SU-DHL-6 (cell line): ENCODE results near the gene SLC13A4.

Experiments
- H2AFZ ChIP-seq: fragments of 200-600 bp; sonication (generic); 2 replicates; pipeline ENCODE4 v1.6.1; 2014; ENCODE audit warnings: low read depth, mild to moderate bottlenecking, moderate library complexity, mixed read lengths, antibody characterized with exemption, low read length; ENCODE audit not compliant: severe bottlenecking
- H3F3A ChIP-seq: fragments of 200-600 bp; shearing (Covaris generic); 2 replicates; pipeline ENCODE4 v1.6.0; 2016; ENCODE audit warnings: antibody characterized with exemption, mild to moderate bottlenecking; ENCODE audit not compliant: insufficient read depth
- H3K27ac ChIP-seq: fragments of 200-600 bp; sonication (generic); 2 replicates; pipeline ENCODE4 v1.5.1; 2016; ENCODE audit warnings: low read depth, mild to moderate bottlenecking, low read length, moderate library complexity, mixed read lengths
- H3K27me3 ChIP-seq: fragments of 200-600 bp; sonication (generic), shearing (Covaris generic); 2 replicates; pipeline ENCODE4 v1.6.0; 2014; ENCODE audit warnings: mild to moderate bottlenecking, low read length
- H3K36me3 ChIP-seq: fragments of 200-600 bp; sonication (generic); 2 replicates; pipeline ENCODE4 v1.6.1; 2014; ENCODE audit warnings: mild to moderate bottlenecking, low read length, mixed read lengths
- H3K4me2 ChIP-seq: fragments of 300-600, 200-600 bp; shearing (Covaris generic), sonication (generic); 2 replicates; pipeline ENCODE4 v1.6.0; 2014; ENCODE audit warnings: low read length, low read depth, mild to moderate bottlenecking; ENCODE audit not compliant: poor library complexity, severe bottlenecking
- H3K4me3 ChIP-seq: fragments of 200-600 bp; sonication (generic); 2 replicates; pipeline ENCODE4 v1.5.1; 2014; ENCODE audit warnings: antibody characterized with exemption, low read length, mild to moderate bottlenecking, mixed read lengths; ENCODE audit not compliant: insufficient read depth, poor library complexity, severe bottlenecking
- H3K79me2 ChIP-seq: fragments of 200-600 bp; sonication (generic); 2 replicates; pipeline ENCODE4 v1.6.1; 2014; ENCODE audit warnings: mild to moderate bottlenecking, low read length, moderate library complexity; ENCODE audit not compliant: insufficient read depth
- H3K9ac ChIP-seq: fragments of 200-600 bp; sonication (generic); 2 replicates; pipeline ENCODE4 v1.7.0; 2014; ENCODE audit warnings: mild to moderate bottlenecking, low read length
- H3K9me2 ChIP-seq: fragments of 200-600 bp; sonication (generic); replicated peaks from 2 replicates; pipeline ENCODE4 v1.6.1; 2014; ENCODE audit warnings: low read length; ENCODE audit not compliant: insufficient read depth
- H3K9me3 ChIP-seq: fragments of 200-600 bp; sonication (generic); 2 replicates; pipeline ENCODE4 v1.6.1; 2014; ENCODE audit warnings: low read length, mixed read lengths; ENCODE audit not compliant: insufficient read depth
- H4K20me1 ChIP-seq: fragments of 200-600 bp; sonication (generic); 2 replicates; pipeline ENCODE4 v1.6.1; 2014; ENCODE audit warnings: low read depth, mild to moderate bottlenecking, antibody characterized with exemption, low read length, moderate library complexity, mixed read lengths
- EZH2phosphoT487 ChIP-seq: fragments of 200-600 bp; sonication (generic), shearing (Covaris generic); conservative IDR thresholded peaks from 2 replicates; pipeline ENCODE4 v1.6.1; 2018; ENCODE audit warnings: mild to moderate bottlenecking, antibody characterized with exemption, low read length, moderate library complexity, mixed read lengths
- TF ChIP-seq, protein P1 (sequence below): fragments of 200-600 bp; sonication (generic); IDR thresholded peaks from one replicate; pipeline ENCODE4 v1.5.1; 2017; ENCODE audit warnings: antibody characterized with exemption, mild to moderate bottlenecking, low read length, moderate library complexity; ENCODE audit not compliant: insufficient read depth, poor library complexity, severe bottlenecking

Gene SLC13A4

GRCh38 chr7:135768467-135768866, 40.5 kb upstream of the SLC13A4 start:
- H3K27ac ChIP-seq, result no peak overlapping the region
- no peak overlapping the region for H3K4me2 ChIP-seq
- H3K9me2 ChIP-seq, result no peaks in the 10 kb centered on the region
- no peak for TF ChIP-seq EZH2phosphoT487
- TF ChIP-seq, protein P1, sequence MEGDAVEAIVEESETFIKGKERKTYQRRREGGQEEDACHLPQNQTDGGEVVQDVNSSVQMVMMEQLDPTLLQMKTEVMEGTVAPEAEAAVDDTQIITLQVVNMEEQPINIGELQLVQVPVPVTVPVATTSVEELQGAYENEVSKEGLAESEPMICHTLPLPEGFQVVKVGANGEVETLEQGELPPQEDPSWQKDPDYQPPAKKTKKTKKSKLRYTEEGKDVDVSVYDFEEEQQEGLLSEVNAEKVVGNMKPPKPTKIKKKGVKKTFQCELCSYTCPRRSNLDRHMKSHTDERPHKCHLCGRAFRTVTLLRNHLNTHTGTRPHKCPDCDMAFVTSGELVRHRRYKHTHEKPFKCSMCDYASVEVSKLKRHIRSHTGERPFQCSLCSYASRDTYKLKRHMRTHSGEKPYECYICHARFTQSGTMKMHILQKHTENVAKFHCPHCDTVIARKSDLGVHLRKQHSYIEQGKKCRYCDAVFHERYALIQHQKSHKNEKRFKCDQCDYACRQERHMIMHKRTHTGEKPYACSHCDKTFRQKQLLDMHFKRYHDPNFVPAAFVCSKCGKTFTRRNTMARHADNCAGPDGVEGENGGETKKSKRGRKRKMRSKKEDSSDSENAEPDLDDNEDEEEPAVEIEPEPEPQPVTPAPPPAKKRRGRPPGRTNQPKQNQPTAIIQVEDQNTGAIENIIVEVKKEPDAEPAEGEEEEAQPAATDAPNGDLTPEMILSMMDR, result no peak
- no peaks in the 10 kb centered on the region for H3K9me3 ChIP-seq
- no peaks in the 10 kb centered on the region for H3K27me3 ChIP-seq
- H3K4me3 ChIP-seq, result no peak overlapping the region
- no peaks in the 10 kb centered on the region for H3K36me3 ChIP-seq
- H3K79me2 ChIP-seq, result no peaks in the 10 kb centered on the region
- H3F3A ChIP-seq, result no peaks in the 10 kb centered on the region
- H2AFZ ChIP-seq, result no peak overlapping the region
- no peak overlapping the region for H3K9ac ChIP-seq
- H4K20me1 ChIP-seq, result no peaks in the 10 kb centered on the region

DNA sequence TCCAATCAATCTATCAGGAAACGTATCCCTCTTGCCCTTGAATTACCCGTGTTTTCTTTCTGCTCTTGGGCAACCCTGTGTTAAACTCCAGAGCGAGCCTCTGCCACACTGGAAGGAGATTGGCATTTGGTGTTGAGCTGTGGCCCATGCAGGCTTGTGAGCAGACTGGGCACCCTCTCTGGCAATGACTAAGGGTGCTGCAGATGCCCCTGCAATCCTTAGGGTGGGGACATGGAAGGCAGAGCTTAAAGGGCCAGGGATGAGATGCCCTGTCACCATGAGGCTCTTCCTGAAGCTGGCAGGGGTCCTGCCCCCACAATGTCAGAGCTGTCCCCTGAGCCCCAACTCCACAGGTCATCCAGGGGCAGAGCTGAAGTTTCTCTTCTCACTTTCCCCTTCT, 40.1 kb upstream of the SLC13A4 start:
- H3K4me2 ChIP-seq, result no peak overlapping the region
- H3F3A ChIP-seq, result no peaks in the 10 kb centered on the region
- no peaks in the 10 kb centered on the region for H3K79me2 ChIP-seq
- H3K27me3 ChIP-seq, result no peaks in the 10 kb centered on the region
- no peaks in the 10 kb centered on the region for H4K20me1 ChIP-seq
- no peaks in the 10 kb centered on the region for H3K9me2 ChIP-seq
- TF ChIP-seq, protein P1, result no peak
- no peak for TF ChIP-seq EZH2phosphoT487
- H3K27ac ChIP-seq, result no peak overlapping the region
- no peaks in the 10 kb centered on the region for H3K36me3 ChIP-seq
- no peaks in the 10 kb centered on the region for H3K9me3 ChIP-seq
- H3K4me3 ChIP-seq, result no peak overlapping the region
- no peak overlapping the region for H2AFZ ChIP-seq
- H3K9ac ChIP-seq, result no peak overlapping the region

DNA sequence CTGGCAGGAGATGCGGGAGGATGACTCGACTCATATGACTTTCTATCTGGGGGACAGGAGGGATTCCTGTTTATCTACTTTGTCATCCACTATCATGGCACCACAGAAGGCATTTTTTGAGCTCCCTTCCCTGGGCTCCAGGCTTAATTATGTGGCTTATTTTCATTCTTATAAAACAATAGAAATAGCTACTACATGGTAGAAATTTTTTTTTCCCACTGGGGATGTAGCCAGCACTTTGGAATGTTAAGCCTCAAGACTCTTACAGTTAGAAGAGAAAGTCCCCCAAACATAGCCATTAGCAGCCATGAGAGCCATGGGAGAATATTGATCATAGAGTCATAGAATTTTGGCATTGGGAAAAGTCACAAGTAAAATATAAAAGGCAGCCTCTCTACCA, 35.3 kb upstream of the SLC13A4 start:
- Histone ChIP-seq H3K9me2 (no peaks in the 10 kb centered on the region), H4K20me1 (no peaks in the 10 kb centered on the region), H3K4me3 (no peak overlapping the region), H3K27ac (no peak overlapping the region), H2AFZ (no peak overlapping the region), H3K27me3 (no peaks in the 10 kb centered on the region), H3F3A (no peaks in the 10 kb centered on the region), H3K9me3 (0 out of 2 replicates have a peak, but pooled peaks cover 5% of the 10 kb centered on the region), H3K9ac (no peak overlapping the region), H3K36me3 (no peaks in the 10 kb centered on the region), H3K4me2 (no peak overlapping the region), H3K79me2 (no peaks in the 10 kb centered on the region)
- TF ChIP-seq EZH2phosphoT487, result no peak
- TF ChIP-seq, protein P1, result no peak
